ENCODE results near the gene HMCN1. TPM values are rescaled to one million over a fixed set of nuclear protein-coding genes. Genes with fewer than 3 reads are reported as not detected.
"Not testable (repeated sequence)": the region's sequence is repeated elsewhere in the genome, so short reads cannot be mapped to it uniquely, and the experiment has no call there.

Gene HMCN1
- total and polyA plus RNA-seq, 12 donors = 0.56 to 5.8 (median 2.7) TPM

DNA sequence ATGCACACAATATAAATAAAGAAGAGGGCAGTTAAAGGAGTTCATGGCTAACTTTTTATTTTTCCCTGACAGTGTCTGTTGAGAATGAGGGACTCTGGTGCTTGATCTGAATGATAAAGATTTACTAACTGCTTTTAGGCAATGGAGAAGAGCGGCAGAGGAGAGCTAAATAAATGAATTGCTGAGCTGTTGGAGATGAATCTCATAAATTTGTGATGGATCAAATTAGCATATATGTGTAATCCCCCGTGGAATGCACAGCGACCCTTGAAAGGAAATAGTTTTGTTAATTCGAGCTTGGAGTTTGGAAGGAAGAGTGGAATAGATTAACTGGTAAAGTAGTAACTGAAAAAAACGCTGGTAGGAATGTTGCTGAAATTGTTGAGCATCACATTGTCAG is 40.2 kb downstream of the HMCN1 start:
- Histone ChIP-seq H3K27me3 (no peaks in the 10 kb centered on the region), H3K4me1 (replicated peaks in 1 of 2) (no peaks in the 10 kb centered on the region), H3K27ac (no peak overlapping the region), H3K36me3 (replicated peaks in 1 of 2) (no peaks in the 10 kb centered on the region), H3K9me3 (replicated peaks in 1 of 3) (no peaks in the 10 kb centered on the region), H3K4me3 (no peak overlapping the region)
- DNase-seq = no peak
- WGBS, 4 donors = 51 to 60% (median 57%) methylated on average over 5 of the region's 5 CpGs
- TF ChIP-seq POLR2A (IDR thresholded peaks at IDR 0.05) = no peak
- TF ChIP-seq, protein P1, sequence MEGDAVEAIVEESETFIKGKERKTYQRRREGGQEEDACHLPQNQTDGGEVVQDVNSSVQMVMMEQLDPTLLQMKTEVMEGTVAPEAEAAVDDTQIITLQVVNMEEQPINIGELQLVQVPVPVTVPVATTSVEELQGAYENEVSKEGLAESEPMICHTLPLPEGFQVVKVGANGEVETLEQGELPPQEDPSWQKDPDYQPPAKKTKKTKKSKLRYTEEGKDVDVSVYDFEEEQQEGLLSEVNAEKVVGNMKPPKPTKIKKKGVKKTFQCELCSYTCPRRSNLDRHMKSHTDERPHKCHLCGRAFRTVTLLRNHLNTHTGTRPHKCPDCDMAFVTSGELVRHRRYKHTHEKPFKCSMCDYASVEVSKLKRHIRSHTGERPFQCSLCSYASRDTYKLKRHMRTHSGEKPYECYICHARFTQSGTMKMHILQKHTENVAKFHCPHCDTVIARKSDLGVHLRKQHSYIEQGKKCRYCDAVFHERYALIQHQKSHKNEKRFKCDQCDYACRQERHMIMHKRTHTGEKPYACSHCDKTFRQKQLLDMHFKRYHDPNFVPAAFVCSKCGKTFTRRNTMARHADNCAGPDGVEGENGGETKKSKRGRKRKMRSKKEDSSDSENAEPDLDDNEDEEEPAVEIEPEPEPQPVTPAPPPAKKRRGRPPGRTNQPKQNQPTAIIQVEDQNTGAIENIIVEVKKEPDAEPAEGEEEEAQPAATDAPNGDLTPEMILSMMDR (IDR thresholded peaks at IDR 0.05) = no peak
- intact Hi-C loops (cut with DNase I) = no loop called here

DNA sequence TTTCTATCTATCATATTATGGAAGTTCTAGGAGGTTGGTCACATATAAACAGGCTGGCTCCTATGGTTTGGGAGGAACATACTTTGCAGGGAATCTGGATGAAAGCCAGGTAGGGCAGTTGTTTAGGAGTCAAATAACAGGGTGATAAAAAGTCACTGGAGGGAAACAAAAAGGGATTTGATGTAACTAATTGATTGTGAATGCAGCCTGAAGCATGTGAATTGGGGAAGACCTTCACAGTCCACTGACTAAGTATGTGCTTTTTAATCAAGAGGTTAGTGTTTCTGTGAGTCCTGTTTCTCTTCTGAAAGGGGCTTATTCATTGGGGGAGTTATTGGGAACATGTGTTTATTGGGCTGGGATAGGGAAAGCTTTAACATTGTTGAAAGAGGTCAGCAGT is 41.3 kb downstream of the HMCN1 start:
- H3K27me3 ChIP-seq = no peaks in the 10 kb centered on the region
- no peak overlapping the region for H3K4me3 ChIP-seq
- no peaks in the 10 kb centered on the region for H3K9me3 ChIP-seq (replicated peaks in 1 of 3)
- H3K36me3 ChIP-seq (replicated peaks in 1 of 2) = no peaks in the 10 kb centered on the region
- intact Hi-C loops (cut with DNase I) = no loop called here
- no peaks in the 10 kb centered on the region for H3K4me1 ChIP-seq (replicated peaks in 1 of 2)
- TF ChIP-seq, protein P1 (IDR thresholded peaks at IDR 0.05) = no peak
- TF ChIP-seq POLR2A (IDR thresholded peaks at IDR 0.05) = no peak
- no peak overlapping the region for H3K27ac ChIP-seq
- DNase-seq = no peak

DNA sequence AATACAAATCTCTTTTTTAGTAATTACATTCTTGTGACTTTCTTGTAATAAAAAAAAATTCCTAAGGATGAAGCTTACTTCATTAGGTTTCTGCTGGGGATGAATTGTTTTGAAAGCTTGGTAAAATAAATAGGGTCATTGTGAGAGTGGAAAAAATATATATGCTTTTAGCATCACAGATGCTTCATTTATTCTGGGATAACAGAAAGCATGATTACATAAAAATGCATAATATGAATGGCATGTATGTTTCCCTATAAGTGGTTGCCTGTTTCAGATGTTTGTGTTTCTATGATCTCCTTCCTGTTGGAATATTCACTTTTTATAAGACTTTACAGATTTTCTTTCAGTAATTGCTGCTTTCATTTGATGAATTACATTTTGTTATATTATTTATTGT is 42.3 kb downstream of the HMCN1 start:
- no peaks in the 10 kb centered on the region for H3K9me3 ChIP-seq (replicated peaks in 1 of 3)

DNA sequence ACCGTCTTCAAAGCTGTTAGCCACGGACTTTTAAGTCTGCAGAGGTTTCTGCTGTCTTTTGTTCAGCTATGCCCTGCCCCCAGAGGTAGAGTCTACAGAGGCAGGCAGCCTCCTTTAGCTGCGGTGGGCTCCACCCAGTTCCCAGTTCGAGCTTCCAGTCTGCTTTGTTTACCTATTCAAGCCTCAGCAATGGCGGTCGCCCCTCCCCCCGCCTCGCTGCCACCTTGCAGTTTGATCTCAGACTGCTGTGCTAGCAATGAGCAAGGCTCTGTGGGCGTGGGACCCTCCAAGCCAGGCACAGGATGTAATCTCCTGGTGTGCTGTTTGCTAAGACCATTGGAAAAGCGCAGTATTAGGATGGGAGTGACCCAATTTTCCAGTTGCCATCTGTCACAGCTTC is 49.7 kb downstream of the HMCN1 start:
- H3K27ac ChIP-seq; DNase-seq; intact Hi-C loops (cut with DNase I); H3K9me3 ChIP-seq (replicated peaks in 1 of 3); H3K4me1 ChIP-seq (replicated peaks in 1 of 2); H3K36me3 ChIP-seq (replicated peaks in 1 of 2); H3K27me3 ChIP-seq; H3K4me3 ChIP-seq: not testable (repeated sequence)
- WGBS, 4 donors = 90 to 100% (median 93%) methylated on average over 1 to 10 of the region's 10 CpGs

More for the DNA sequence above, 42.3 kb downstream of the HMCN1 start:
- Histone ChIP-seq H3K27me3 (no peaks in the 10 kb centered on the region), H3K4me3 (no peak overlapping the region), H3K36me3 (replicated peaks in 1 of 2) (no peaks in the 10 kb centered on the region), H3K27ac (no peak overlapping the region), H3K4me1 (replicated peaks in 1 of 2) (no peaks in the 10 kb centered on the region)
- no peak for DNase-seq
- intact Hi-C loops (cut with DNase I) = no loop called here
- TF ChIP-seq, protein P1 (IDR thresholded peaks at IDR 0.05) = no peak
- no peak for TF ChIP-seq POLR2A (IDR thresholded peaks at IDR 0.05)

DNA sequence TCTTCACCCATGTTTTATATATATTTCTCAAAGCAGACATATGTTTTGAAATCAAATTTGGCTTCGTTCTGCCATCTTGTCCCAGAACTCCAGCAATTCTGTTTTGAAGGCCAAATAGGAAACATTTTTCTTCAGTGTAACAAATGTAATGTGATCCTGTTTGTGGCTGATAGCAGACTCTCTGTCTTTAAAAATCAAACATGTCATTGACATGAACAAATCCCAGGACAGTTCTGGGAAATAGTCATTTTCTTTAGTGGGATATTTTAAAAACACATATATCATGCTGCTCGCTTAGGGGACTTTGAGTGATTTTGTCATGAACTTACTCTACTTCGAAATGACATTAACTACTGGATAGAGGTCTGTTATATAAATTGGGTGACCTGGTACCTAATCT is 51.4 kb downstream of the HMCN1 start:
- H3K4me1 ChIP-seq (replicated peaks in 1 of 2) = no peaks in the 10 kb centered on the region
- WGBS, 4 donors = 71 to 85% (median 75%) methylated on average over 3 of the region's 3 CpGs
- TF ChIP-seq, protein P1 (IDR thresholded peaks at IDR 0.05) = no peak
- no peak for TF ChIP-seq POLR2A (IDR thresholded peaks at IDR 0.05)
- H3K27ac ChIP-seq = no peak overlapping the region
- no peak for DNase-seq
- no peaks in the 10 kb centered on the region for H3K9me3 ChIP-seq (replicated peaks in 1 of 3)
- H3K36me3 ChIP-seq (replicated peaks in 1 of 2) = no peaks in the 10 kb centered on the region
- intact Hi-C loops (cut with DNase I) = no loop called here
- no peaks in the 10 kb centered on the region for H3K27me3 ChIP-seq
- no peak overlapping the region for H3K4me3 ChIP-seq

Measured in adrenal gland (tissue), 12 donors.